SK-N-MC (cell line): ENCODE data around the gene PLEKHG4B.

ENCODE experiments used
- EZH2 ChIP-seq: fragments of 200-600 bp; sonication (generic); IDR thresholded peaks from one replicate; pipeline ENCODE4 v1.6.1; 2017; ENCODE audit warnings: antibody characterized with exemption
- FOXP2 ChIP-seq: optimal IDR thresholded peaks from 2 replicates; pipeline ENCODE3; 2011; ENCODE audit warnings: mild to moderate bottlenecking, moderate library complexity; ENCODE audit not compliant: insufficient read depth; ENCODE audit errors: extremely low read length, control extremely low read depth
- POLR2AphosphoS5 ChIP-seq: IDR thresholded peaks from 2 replicates; pipeline ENCODE4 v1.6.1; 2012; ENCODE audit warnings: mild to moderate bottlenecking, low read depth, low read length, borderline replicate concordance

- TF ChIP-seq EZH2: no peak
- TF ChIP-seq POLR2AphosphoS5: no peak
- no peak for TF ChIP-seq FOXP2
Observed at GRCh38 chr5:105504-106070, 13.6 kb downstream of the PLEKHG4B start.
